Stimulated activated CD8-positive, alpha-beta memory T cell treated with anti-CD3 and anti-CD28 coated beads, Interleukin-15, amount 100 ng/mL, for 48 hours (primary cell): Measurements from ENCODE around the gene CRYZL1.
A peak's percentile ranks its signal among the peaks of the same experiment; 100 is the strongest.
"Not testable (repeated sequence)": the region's sequence is repeated elsewhere in the genome, so short reads cannot be mapped to it uniquely, and the experiment has no call there.

Source experiments
- DNase-seq, 2 donors: peaks; one replicate each; pipeline ENCODE4 v3.0.0-alpha.2; 2020; ENCODE audit warnings: low read depth in 2 of 2

The CRYZL1 gene

DNA sequence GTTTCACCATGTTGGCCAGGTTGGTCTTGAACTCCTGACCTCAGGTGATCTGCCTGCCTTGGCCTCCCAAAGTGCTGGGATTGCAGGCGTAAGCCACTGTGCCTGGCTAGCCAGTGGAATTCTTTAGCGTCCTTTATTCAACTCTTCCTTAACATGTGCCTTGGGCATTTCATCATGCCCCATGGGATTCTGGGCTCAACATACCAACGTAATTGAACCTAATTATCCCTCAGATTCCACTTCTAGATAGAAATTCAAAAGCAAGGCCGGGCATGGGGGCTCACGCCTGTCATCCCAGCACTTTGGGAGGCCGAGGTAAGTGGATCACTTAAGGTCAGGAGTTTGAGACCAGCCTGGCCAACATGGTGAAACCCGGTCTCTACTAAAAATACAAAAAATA is 15.4 kb downstream of the CRYZL1 start:
- not testable (repeated sequence) for DNase-seq

DNA sequence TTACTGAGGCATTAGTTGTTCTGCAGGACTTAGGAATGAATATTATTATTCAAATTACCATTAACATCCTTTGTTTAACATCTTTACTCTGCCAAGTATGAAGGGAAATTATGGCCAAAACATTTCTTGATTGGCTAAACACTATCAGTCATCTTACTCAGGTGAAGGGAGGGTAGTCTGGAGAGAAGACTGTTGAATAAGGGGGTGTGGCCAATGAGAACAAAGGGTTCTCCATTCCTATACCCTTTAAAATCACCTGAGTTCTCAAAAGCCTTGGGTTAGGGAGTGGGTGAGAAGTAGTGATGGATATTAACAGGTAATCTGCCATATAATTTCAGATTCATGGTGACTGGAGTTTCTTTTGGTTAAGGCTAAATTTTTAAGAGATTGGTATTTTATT is 19.3 kb downstream of the CRYZL1 start:
- no peak for DNase-seq

DNA sequence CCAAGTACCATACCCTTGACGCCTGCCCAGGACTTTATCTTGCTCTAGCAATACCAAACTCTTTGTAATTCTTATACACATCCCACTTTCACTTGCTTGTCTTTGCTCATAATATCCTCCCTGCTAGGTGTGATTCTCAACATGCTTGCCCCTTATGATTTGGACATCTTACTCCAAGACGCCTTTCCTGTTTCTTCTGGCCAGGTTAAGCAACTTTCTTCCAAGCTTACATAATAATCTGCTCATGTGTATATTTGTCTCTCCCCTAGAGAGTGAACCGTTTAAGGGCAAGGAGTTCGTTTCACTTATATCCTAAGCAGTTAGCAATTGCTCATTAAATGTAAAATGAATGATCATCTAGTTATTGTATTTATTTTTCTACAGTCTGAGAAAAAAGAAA is 21.8 kb downstream of the CRYZL1 start:
- no peak for DNase-seq

DNA sequence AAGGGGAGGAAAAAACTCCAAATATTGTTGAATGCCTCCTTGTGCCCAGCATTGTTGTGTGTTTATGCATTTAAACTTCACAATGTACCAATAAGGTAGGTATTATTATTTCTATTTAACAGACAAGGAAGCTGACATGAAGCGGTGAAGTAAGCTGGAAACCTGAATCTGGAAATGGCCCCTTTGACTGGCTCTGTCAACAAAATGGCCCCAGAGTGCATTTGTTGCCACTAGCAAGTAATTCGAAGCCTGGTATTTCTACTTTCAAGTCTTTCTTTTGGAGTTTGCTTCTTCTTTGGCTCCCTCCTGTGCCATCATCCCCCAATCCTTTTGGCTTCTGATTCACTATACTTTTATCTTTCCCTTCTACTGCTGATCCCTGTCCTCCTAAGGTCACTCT is 23.1 kb downstream of the CRYZL1 start:
- no peak for DNase-seq

DNA sequence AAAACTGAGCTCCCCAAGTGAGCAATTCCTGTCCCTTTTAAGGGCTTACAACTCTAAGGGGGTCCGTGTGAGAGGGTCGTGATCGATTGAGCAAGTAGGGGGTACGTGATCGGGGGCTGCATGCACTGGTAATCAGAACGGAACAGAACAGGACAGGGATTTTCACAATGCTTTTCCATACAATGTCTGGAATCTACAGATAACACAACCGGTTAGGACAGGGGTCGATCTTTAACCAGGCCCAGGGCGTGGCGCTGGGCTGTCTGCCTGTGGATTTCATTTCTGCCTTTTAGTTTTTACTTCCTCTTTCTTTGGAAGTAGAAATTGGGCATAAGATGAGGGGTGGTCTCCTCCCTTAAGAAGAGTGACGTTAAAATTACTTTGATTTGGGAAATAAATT is 24.0 kb downstream of the CRYZL1 start:
- DNase-seq, result not testable (repeated sequence)

DNA sequence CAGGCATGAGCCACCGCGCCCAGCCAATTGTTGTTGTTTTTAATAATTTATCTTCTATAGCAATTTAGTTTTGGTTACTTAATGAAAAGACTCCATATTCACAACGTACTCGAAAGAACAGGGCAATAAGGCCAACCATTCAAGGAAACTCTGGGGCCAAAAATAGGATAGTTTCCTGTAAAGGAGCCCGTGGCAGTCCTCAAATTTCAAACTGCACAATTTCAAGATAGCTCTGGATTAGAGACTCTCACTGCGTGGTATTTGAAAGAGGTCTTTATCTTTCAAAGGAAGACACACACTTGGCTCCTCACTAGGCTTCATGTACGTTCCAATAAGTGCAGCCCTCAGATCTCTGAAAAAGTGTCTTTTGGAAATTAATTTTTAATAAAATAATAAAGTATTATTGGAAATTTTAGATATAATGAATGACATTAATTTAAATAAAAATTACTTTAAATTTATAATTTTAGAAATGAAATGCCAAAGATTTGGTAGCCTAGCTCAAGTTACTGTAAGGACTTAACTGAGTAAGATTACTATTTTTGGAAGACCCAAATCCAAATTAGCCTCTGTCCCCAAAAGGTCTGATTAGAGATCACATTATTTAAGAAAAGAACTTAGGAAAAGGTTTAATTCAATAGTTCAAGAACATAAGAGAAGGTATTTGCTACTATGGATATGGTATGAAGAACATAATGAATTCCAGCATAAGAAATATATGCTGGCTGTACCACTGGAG is 30.4 kb downstream of the CRYZL1 start:
- no peak for DNase-seq

DNA sequence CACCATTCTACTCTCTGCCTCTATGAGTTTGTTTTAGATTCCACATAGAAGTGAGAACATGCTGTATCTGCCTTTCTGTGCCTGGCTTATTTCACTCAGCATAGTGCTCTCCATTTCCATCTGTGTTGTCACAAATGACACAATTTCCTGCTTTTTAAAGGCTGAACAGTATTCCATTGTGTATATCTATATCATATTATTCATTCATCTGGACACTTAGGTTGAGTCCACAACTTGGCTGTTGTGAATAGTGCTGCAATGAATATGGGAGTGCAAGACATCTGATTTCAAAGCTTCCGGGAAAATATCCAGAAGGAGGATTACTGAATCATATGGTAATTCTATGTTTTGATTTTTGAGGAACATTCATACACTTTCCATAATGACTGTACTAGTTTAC is 33.0 kb downstream of the CRYZL1 start:
- DNase-seq, result no peak

DNA sequence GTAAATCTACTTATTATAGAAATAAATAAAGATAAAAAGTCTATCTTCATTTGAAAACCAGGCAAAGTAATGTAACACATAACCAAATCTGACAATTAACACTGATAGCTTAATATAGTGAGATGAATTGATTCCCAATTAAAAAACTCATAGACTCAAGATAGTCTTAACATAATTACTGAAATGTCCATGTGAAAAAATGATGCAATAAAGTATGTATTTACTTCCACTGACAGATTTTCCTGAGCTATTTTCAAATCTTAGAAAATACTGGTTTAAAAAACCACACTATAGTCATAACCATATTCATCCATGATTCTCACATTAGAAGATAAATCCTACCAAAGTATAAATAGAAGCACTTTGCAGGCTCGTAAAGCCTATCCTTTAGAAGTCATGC is 43.5 kb downstream of the CRYZL1 start:
- no peak for DNase-seq

DNA sequence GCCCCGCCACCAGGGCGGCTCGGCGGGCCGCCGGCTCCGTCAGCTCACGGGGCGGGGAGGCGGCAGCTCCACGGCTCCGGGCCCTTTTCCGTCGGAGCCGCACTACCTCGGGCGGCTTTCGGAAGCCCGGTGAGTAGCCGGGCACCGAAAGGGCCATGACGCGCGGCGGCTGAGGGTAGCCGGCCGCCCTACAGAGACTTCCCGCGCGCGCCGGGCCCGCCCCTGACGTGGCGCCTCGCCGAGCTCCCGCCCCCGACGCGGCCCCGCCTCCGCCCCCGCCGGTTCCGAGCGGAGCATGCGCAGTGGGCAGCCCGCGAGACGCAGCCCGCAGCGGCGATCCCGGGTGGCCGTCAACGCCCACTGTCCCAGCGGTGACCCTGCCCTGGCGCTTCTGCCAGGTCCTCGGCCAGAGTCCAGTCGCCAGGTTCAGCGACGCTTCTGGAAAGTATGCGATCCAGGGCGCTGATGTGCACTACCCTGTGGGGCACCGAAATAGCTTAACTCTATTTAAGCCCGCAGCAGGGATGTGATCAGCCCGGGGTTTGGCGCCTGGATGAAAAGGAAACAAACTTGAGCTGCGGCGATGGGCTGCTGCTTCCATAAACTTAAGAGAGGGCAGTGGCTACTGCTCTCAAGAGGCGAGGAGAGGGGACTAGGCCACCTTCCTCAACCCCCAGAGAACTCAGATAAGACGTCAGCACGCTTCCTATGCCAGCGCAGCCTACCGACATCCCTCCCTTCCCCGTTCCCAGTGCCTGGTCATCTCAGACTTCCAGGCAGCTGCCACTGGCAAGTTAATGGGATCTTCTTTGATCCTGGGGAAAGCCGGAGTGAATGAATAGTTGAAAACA is 52.8 kb downstream of the CRYZL1 start, which contains the start of gene DONSON:
DONSON (minus strand) TSS at position 200 of the 851 bp plus-strand sequence; CDS start at position 157, 43 bp downstream.
- DNase-seq, result peak; percentile 80 to 86

DNA sequence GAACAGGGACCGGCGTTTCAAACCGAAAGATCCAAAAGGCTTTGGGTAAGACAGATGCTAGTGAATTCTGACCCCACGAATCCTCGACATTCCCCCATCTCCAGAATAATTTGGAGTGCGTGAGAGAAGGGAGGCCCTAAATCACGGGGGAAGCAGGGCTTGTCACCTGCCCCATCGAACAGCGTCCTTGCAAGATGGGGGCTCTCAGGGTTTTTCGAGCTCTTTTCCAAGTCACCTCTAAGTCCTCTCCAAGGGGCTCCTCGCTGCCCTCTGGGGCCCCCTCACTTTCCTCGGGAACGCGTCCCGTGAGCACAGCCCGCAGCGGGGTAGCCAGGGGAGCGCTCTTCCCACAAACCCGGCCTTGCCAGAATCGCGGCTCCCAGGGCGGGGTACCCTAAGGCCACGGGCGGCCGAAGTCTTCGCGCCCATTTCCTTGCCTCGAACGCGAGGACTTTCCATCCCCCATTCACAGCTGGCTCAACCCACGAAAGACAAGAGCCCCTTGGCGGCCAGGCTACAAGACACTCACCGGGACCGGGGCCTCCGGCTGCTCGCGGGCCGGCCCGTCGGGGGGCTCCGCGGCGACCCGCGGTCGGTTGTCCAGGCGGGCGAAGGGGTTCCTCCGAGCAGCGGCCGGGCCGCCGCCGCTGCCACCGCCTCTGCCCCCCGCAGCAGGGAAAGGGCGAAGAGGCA is 53.6 kb downstream of the CRYZL1 start:
- DNase-seq, result peak in 1 of 2 donors; percentile 5

DNA sequence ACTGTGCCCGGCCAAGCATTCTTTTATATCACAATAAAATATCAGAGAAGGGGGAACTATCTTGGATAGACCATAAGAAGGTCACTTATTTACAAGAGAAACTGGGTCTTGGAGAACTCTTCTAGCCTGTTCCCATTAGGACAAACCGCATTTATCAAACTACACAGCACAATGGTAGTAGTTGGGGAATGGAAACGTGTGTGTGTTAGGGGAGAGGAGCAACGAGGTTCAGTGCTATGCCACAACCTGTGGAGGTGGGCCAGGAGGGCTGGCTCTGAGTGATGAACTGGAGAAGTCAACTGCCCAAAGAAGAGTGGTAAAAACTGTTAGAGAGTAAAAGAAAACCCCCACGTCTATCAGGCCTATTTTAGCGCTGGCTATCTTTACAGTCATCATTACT is 54.6 kb downstream of the CRYZL1 start:
- DNase-seq, result no peak

DNA sequence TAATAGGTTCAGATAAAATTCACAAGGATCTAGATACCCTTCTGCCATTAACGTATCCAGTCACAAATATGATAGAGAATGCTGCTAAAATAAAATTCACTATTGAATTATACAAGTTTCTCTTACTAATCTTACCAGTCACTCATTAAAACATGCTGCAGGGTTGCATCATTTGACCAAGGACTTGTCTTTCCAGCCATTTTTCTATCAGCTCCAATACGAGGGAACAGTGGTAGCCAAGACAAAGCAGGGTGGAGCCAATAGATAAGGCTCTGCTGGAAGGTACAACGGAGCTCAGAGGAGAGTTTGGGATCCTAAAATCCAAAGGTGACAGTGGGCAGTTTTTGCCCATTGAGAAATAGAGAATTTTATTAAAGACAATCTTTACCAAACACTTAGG is 57.1 kb downstream of the CRYZL1 start:
- DNase-seq, result no peak

DNA sequence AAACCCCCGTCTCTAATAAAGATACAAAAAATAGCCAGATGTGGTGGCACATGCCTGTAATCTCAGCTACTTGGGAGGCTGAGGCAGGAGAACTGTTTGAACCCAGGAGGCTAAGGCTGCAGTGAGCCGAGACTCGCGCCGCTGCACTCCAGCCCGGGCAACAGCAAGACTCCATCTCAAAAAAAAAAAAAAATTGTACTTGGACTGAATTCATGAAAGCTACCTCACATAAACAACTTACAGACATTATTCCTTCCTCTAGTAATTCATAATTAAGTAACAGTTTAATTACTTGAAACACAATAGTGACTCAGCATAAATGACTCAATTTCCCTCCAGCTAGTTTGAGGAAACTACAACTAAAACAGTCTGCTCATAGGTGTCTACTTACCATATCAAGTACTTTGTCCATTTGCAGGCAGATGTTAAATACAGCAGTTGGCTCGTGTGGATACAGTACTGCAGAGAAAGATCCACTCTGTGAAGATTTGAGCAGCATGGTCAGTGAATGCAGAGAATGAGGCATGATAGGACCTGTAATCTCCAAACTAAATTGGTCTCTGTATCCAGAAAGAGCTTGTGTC is 62.5 kb downstream of the CRYZL1 start:
- DNase-seq, result no peak

DNA sequence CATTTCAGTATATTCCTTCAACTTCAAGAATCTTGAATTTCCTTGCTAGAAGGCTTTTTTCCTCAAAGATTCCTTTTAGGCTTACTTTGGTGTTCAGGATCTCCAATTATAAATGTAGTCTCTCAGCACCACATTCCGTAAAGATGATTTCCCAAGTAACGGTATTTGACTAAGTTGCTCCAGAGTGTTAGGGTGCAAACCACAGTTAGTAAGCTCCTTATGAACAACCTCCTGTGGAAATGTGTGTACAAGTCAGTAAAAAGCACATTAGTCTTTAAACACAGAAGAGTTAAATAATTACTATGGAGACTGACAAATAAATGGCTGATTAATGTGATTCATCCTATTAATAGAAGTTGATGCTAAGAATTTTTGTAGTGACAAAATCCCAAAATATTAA is 63.3 kb downstream of the CRYZL1 start:
- no peak for DNase-seq

DNA sequence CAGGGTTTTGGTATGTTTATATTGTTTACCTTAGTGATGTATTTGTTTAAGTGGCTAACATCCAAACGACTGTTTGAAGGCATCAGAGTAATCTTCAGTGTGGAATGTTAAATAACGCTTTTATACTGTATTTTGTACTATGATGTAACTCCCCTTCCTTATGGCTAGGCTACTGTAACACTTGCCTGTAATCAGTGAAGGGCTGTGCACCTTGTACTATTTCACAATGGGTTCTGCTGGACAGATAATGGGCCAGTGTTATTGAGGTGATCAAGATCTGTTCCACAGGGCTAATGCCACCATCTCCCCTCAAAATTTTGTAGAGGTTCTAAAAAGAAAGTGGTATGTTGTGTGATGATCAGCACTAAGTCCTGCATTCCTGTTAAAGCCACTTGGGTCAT is 64.8 kb downstream of the CRYZL1 start:
- DNase-seq, result not testable (repeated sequence)

DNA sequence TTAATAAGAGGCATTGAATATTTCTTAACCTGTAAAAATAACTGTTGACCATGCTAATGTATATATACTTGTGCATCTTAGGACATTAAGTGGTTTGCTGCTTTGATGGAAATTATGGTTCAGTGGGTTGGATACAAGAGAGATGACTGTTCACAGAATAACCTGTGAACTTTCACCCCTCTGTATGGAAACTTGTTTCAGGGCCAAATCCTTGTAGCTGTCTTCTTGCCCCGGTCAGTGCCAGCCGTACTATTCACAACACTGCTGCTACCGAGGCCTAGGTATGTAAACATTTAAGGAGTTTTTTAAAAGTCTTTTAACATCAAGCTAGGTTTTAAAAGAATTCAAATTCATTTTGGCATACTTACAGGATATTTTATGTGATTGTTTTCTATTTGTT is 69.2 kb downstream of the CRYZL1 start:
- DNase-seq, result no peak

DNA sequence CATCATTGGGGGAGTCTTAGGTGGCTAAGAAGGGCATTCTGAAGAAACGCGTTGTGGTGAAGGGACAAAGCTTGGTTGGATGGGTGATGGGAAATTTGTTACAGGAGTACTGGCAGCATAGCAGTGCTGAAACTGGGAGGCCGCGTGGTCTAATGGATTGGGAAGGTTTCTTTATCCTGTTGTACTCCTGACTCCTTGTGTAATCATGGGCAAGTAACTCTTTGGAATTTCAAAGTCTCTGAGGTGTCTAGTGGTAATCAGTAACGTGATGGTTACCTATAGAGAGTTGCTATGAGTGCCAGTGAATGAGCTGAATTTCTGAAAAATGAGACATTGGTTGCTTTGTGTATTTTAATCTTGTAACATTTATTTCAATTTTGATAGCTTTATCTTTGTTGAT is 71.5 kb downstream of the CRYZL1 start:
- DNase-seq, result no peak

DNA sequence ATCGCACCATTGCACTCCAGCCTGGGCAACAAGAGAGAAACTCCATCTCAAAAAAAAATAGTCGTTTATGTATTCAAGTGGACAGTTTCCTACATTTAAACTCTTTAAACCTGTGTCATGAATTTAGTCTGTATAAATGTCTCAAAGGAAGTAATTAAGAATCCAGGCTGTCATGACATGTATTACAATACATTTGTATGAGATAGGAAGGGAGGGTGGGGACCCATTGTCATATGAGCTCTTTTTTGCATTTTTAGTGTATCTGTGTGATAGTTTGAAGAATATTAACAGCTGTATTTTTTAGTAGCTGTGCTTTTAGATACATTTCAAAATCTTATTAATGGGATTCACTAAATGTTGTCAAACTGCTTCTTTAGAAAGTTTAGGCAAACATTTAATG is 73.1 kb downstream of the CRYZL1 start:
- no peak for DNase-seq

DNA sequence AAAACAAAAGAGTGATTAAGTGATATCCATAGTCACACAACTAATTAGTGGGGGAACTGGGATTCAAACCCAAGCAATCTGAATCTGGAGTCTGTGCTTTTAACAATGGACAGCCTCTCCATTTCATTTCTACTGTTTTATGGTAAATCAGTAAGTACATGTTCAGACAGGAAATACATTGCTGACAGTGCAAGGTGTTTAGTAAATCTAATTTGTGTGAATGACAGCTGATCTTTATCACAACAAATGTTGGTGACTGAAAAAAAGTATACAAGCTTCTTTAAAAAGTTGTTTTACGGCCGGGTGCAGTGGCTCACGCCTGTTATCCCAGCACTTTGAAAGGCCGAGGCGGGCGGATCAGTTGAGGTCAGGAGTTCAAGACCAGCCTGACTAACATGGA is 73.6 kb downstream of the CRYZL1 start:
- DNase-seq, result no peak

DNA sequence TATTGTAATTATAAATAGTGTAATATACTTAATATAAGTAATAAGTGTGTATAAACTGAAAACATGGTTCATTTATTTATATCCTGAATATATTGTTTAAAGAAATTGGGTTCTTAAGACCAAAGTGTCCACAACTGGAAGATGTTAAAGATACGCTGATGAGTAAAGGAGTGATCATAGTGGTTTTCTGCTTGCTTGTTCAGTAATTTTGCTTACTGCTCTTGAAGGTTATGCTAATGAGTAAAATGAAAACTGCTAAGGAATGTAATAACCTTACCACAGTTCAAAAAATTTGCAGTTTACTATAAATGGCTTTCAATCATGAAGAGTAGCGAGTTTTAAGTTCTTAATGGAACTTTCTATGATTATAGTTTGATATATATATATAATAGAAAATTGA is 75.0 kb downstream of the CRYZL1 start:
- no peak for DNase-seq

DNA sequence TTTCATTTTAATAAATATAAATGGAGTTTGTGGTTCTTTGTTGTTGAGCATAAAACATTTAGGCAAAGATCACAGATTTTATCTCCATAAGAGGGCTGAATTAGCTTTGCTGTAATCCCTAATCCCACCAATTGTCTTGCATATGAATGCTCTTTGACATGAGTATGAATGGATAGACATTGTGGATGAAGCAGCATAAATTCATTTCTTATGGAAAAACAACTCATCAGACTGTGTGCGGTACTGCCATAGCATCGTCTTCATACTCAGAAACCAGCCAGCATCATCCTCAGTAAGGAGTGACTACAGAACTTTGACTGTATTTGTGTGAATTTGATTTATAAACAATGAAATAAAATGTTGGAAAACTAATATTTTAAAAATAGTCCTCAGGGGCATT is 79.2 kb downstream of the CRYZL1 start:
- no peak for DNase-seq

DNA sequence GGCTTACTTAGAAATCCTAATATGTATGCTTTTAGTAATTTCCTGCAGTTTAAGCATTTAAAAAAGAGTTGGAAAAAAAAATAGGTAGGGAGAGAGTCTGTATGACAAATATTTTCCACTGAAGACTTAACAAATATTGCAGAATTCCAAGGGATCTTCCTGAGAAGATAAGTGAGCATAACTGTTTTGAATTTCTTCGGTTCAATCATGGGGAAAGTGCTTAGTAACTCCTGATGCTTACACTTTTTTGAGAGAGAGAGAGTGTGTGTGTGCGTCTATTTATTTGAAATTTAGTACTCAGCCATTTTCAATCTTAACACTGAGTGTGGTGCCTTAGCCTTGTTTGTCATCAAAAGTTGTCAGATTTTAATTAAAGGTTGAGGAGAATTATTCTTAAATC is 80.2 kb downstream of the CRYZL1 start:
- DNase-seq, result no peak
